H1 (cell line): Measurements from ENCODE around the gene ADIPOR2. TPM values are rescaled to one million over a fixed set of nuclear protein-coding genes. Genes with fewer than 3 reads are reported as not detected.
"Not testable (repeated sequence)": the region's sequence is repeated elsewhere in the genome, so short reads cannot be mapped to it uniquely, and the experiment has no call there.

Experiments
- CTCF ChIA-PET: fragments of 300-600 bp; sonication (Branson Sonifier 250); formaldehyde crosslinking; loops from one replicate; lab custom pipeline; 2021; ENCODE audit not compliant: partially characterized antibody; lab: Charles Lee
- POLR2A ChIA-PET: fragments of 300-600 bp; sonication (Branson Sonifier 250); formaldehyde crosslinking; loops from one replicate; lab custom pipeline; 2021; ENCODE audit warnings: inconsistent platforms; ENCODE audit not compliant: partially characterized antibody; lab: Charles Lee
- DNase-seq, 2 experiments: peaks; one replicate each; pipeline versions ENCODE4 v3.0.0 to v3.0.0-alpha.2; 2010 to 2022; ENCODE audit warnings: low spot score in 2 of 2, low read depth in 1 of 2, mixed read lengths in 1 of 2
- FAIRE-seq: peaks from 2 replicates; lab custom pipeline; 2011; peaks lifted over from hg19 to GRCh38; lab: Jason Lieb, UNC
- H2AFZ ChIP-seq: 2 replicates; pipeline ENCODE4 v1.8.1; 2012; ENCODE audit warnings: low read length, inconsistent platforms
- H2AK5ac ChIP-seq: 2 replicates; pipeline ENCODE4 v1.6.1; 2013; ENCODE audit warnings: low read depth, low read length
- H2BK120ac ChIP-seq: replicated peaks from 2 replicates; pipeline ENCODE3; 2013; ENCODE audit warnings: low read depth, low read length, inconsistent platforms
- H2BK12ac ChIP-seq: 2 replicates; pipeline ENCODE4 v1.6.1; 2013; ENCODE audit warnings: low read depth, low read length
- H2BK15ac ChIP-seq: 2 replicates; pipeline ENCODE4 v1.6.1; 2013; ENCODE audit warnings: low read length
- H2BK20ac ChIP-seq: 2 replicates; pipeline ENCODE4 v1.6.1; 2013; ENCODE audit warnings: low read length
- H2BK5ac ChIP-seq: 2 replicates; pipeline ENCODE4 v1.6.1; 2013; ENCODE audit warnings: low read depth, low read length
- H3K14ac ChIP-seq: 2 replicates; pipeline ENCODE4 v1.6.1; 2013; ENCODE audit warnings: inconsistent platforms; ENCODE audit not compliant: insufficient read length
- H3K18ac ChIP-seq: 2 replicates; pipeline ENCODE4 v1.6.1; 2013; ENCODE audit warnings: low read length; ENCODE audit errors: extremely low read depth
- H3K23ac ChIP-seq: 2 replicates; pipeline ENCODE4 v1.6.1; 2013; ENCODE audit warnings: inconsistent platforms; ENCODE audit not compliant: insufficient read length
- H3K23me2 ChIP-seq: 2 replicates; pipeline ENCODE4 v1.6.1; 2013; ENCODE audit warnings: low read depth, low read length
- H3K27ac ChIP-seq: 2 replicates; pipeline ENCODE4 v1.6.1; 2011; ENCODE audit warnings: low read depth, low read length, inconsistent platforms
- H3K27me3 ChIP-seq, 4 experiments: replicated peaks in 1 of 4; 1 replicate in 1 of 4; 2 replicates in 3 of 4; pipeline versions ENCODE4 v1.6.1 to v1.8.1; 2011 to 2013; ENCODE audit warnings: low read length in 3 of 4, mild to moderate bottlenecking in 3 of 4, inconsistent platforms in 2 of 4, mixed read lengths in 2 of 4, moderate library complexity in 1 of 4; ENCODE audit not compliant: control insufficient read depth in 3 of 4, insufficient read depth in 3 of 4; ENCODE audit errors: extremely low read depth in 1 of 4
- H3K36me3 ChIP-seq, 4 experiments: 2 replicates each; pipeline versions ENCODE4 v1.6.1 to v1.8.1; 2011 to 2013; ENCODE audit warnings: mild to moderate bottlenecking in 4 of 4, low read length in 3 of 4, moderate library complexity in 2 of 4, control low read depth in 1 of 4, inconsistent platforms in 1 of 4; ENCODE audit not compliant: insufficient read depth in 4 of 4, control insufficient read depth in 2 of 4
- H3K4ac ChIP-seq: replicated peaks from 2 replicates; pipeline ENCODE3; 2013; ENCODE audit warnings: low read length, low read depth, mixed read lengths, inconsistent platforms; ENCODE audit not compliant: insufficient read length
- H3K4me1 ChIP-seq, 4 experiments: replicated peaks in 1 of 4; 1 replicate in 1 of 4; 2 replicates in 3 of 4; pipeline versions ENCODE4 v1.6.1 to v1.8.1; 2011 to 2013; ENCODE audit warnings: low read length in 3 of 4, inconsistent platforms in 2 of 4, mixed read lengths in 1 of 4; ENCODE audit not compliant: insufficient read depth in 4 of 4, control insufficient read depth in 3 of 4
- H3K4me2 ChIP-seq, 2 experiments: 2 replicates each; pipeline versions ENCODE4 v1.6.1 to v1.8.1; 2011 to 2013; ENCODE audit warnings: low read depth in 2 of 2, low read length in 2 of 2, control low read depth in 1 of 2, inconsistent platforms in 1 of 2, mild to moderate bottlenecking in 1 of 2; ENCODE audit not compliant: insufficient read depth in 1 of 2
- H3K4me3 ChIP-seq, 4 experiments: fragments of 200-600, 300-600 bp in 1 of 4; sonication (generic), shearing (Covaris generic), sonication (Bioruptor Twin) in 1 of 4; 2 replicates each; pipeline versions ENCODE4 v1.5.1 to v1.8.1; 2011 to 2016; ENCODE audit warnings: low read length in 4 of 4, low read depth in 3 of 4, control low read depth in 2 of 4, inconsistent platforms in 2 of 4, mild to moderate bottlenecking in 2 of 4, mixed read lengths in 1 of 4, moderate library complexity in 1 of 4; ENCODE audit not compliant: insufficient read depth in 2 of 4; ENCODE audit errors: extremely low read depth in 1 of 4
- H3K56ac ChIP-seq: replicated peaks from 2 replicates; pipeline ENCODE3; 2013; ENCODE audit warnings: low read depth, mild to moderate bottlenecking, mixed read lengths, low read length, inconsistent platforms; ENCODE audit not compliant: insufficient read length
- H3K79me1 ChIP-seq: 2 replicates; pipeline ENCODE4 v1.6.1; 2013; ENCODE audit warnings: low read depth, low read length, control low read depth
- H3K79me2 ChIP-seq, 2 experiments: 2 replicates each; pipeline versions ENCODE4 v1.6.1 to v1.8.1; 2012 to 2013; ENCODE audit warnings: low read length in 2 of 2, mild to moderate bottlenecking in 2 of 2, inconsistent platforms in 1 of 2; ENCODE audit not compliant: insufficient read depth in 2 of 2, control insufficient read depth in 1 of 2
- H3K9ac ChIP-seq, 4 experiments: replicated peaks in 1 of 4; 1 replicate in 1 of 4; 2 replicates in 3 of 4; pipeline versions ENCODE4 v1.6.1 to v1.8.1; 2011 to 2013; ENCODE audit warnings: low read depth in 3 of 4, low read length in 3 of 4, control low read depth in 2 of 4, mild to moderate bottlenecking in 2 of 4, moderate library complexity in 2 of 4, inconsistent platforms in 1 of 4; ENCODE audit errors: extremely low read depth in 1 of 4
- H3K9me3 ChIP-seq, 2 experiments: 2 replicates each; pipeline versions ENCODE4 v1.6.1 to v1.8.1; 2012 to 2013; ENCODE audit warnings: mild to moderate bottlenecking in 2 of 2, moderate library complexity in 2 of 2, control low read depth in 1 of 2, inconsistent platforms in 1 of 2, low read depth in 1 of 2, low read length in 1 of 2, mixed read lengths in 1 of 2; ENCODE audit not compliant: insufficient read depth in 2 of 2
- H4K20me1 ChIP-seq, 2 experiments: replicated peaks in 1 of 2; 2 replicates each; pipeline versions ENCODE3 to v1.8.1; 2011 to 2013; ENCODE audit warnings: inconsistent platforms in 2 of 2, low read length in 2 of 2, mild to moderate bottlenecking in 1 of 2; ENCODE audit not compliant: insufficient read depth in 2 of 2, control insufficient read depth in 1 of 2
- H4K5ac ChIP-seq: 2 replicates; pipeline ENCODE4 v1.6.1; 2013; ENCODE audit warnings: low read length, low read depth, mixed read lengths, inconsistent platforms; ENCODE audit not compliant: insufficient read length
- H4K8ac ChIP-seq: 2 replicates; pipeline ENCODE4 v1.8.0; 2013; ENCODE audit warnings: mild to moderate bottlenecking, moderate library complexity, low read length, inconsistent platforms; ENCODE audit not compliant: insufficient read depth; ENCODE audit errors: extremely low read depth
- H4K91ac ChIP-seq: replicated peaks from 2 replicates; pipeline ENCODE3; 2013; ENCODE audit warnings: low read length, mixed read lengths, inconsistent platforms; ENCODE audit not compliant: insufficient read length
- WGBS, 2 experiments: shearing (Covaris generic) in 1 of 2; methylation state at CpG; one replicate each; pipeline versions ENCODE4 v1.1.6 to v1.1.7; 2013 to 2015; ENCODE audit warnings: low lambda C conversion rate in 2 of 2, mixed read lengths in 2 of 2, inconsistent platforms in 1 of 2, low coverage in 1 of 2, missing lambda C conversion rate in 1 of 2; ENCODE audit not compliant: insufficient replicate concordance in 2 of 2, insufficient coverage in 1 of 2, insufficient read length in 1 of 2; ENCODE audit errors: extremely low coverage in 1 of 2, missing lambda C conversion rate in 1 of 2; 5-methylcytosine and 5-hydroxymethylcytosine counted together
- polyA plus RNA-seq, 7 experiments: library from polyadenylated mRNA; depleted of rRNA in 3 of 7; stranded (reverse) in 5 of 7; unstranded in 2 of 7; fragments of >200 nt in 5 of 7; fragments of 200-250 nt in 2 of 7; gene quantifications; 1 replicate in 5 of 7; 2 replicates in 1 of 7; 4 replicates in 1 of 7; pipeline versions ENCODE4 v1.2.1 to v1.2.3, GENCODE V29; 2011 to 2013; ENCODE audit warnings: missing spikeins in 2 of 7, mixed read lengths in 2 of 7
- total RNA-seq: library from RNA; stranded (reverse); fragmentation: NEBNext Ultra II Directional; extraction: Animal tissue kit (Norgen Biotek cat#: 25700); gene quantifications from 2 replicates; pipeline ENCODE4 v1.2.1, GENCODE V29; 2021

Gene ADIPOR2
- total and polyA plus RNA-seq, 2 of the 8 experiments (the other 6 are each of a cell fraction or from before 2014, with no cell fraction given): 17.5 to 50.8 TPM

- H3K23ac ChIP-seq: not testable (repeated sequence)
Measured at GRCh38 chr12:1712305-1712704, 21.4 kb downstream of the ADIPOR2 start.

GRCh38 chr12:1712852-1713251 lies 22.0 kb downstream of the ADIPOR2 start:
- H3K18ac ChIP-seq, FAIRE-seq, H3K27ac ChIP-seq, DNase-seq, H3K4me2 ChIP-seq, H2BK5ac ChIP-seq, H3K79me1 ChIP-seq, H3K14ac ChIP-seq, H2AFZ ChIP-seq, H2BK20ac ChIP-seq, H4K8ac ChIP-seq, H4K91ac ChIP-seq, H4K20me1 ChIP-seq, H2BK12ac ChIP-seq, H4K5ac ChIP-seq, H3K4me3 ChIP-seq, H3K9me3 ChIP-seq, H3K27me3 ChIP-seq, H3K56ac ChIP-seq, H3K36me3 ChIP-seq, H3K23me2 ChIP-seq, H2AK5ac ChIP-seq, H3K23ac ChIP-seq, POLR2A ChIA-PET, H2BK120ac ChIP-seq, H3K9ac ChIP-seq, H2BK15ac ChIP-seq, H3K4ac ChIP-seq, H3K4me1 ChIP-seq: not testable (repeated sequence)
- H3K79me2 ChIP-seq: peaks cover 5 to 97% of the 10 kb centered on the region in 2 experiments; a peak in 3 of 4 replicates
- 93% methylated on average over 5 of the region's 5 CpGs; no CpG with 5 or more reads in 1 of the 2 experiments for WGBS, 2 experiments
- CTCF ChIA-PET: interaction anchor here (1.1 to 2.6 kb wide), 4 partner anchors 14 to 79 kb away, joined by 3 to 14 read pairs (median 3); no protein-coding TSS in a partner anchor

More at GRCh38 chr12:1712305-1712704, 21.4 kb downstream of the ADIPOR2 start:
- POLR2A ChIA-PET, H3K4me3 ChIP-seq, H3K36me3 ChIP-seq, H3K27me3 ChIP-seq, H2BK15ac ChIP-seq, H2BK5ac ChIP-seq, H2AK5ac ChIP-seq, H4K20me1 ChIP-seq, H2AFZ ChIP-seq, H3K9me3 ChIP-seq, H3K23me2 ChIP-seq, H4K5ac ChIP-seq, H4K91ac ChIP-seq, H3K79me1 ChIP-seq, H3K4me2 ChIP-seq, H3K4me1 ChIP-seq, H2BK120ac ChIP-seq, DNase-seq, H3K56ac ChIP-seq, H3K18ac ChIP-seq, H2BK20ac ChIP-seq, H3K14ac ChIP-seq, H2BK12ac ChIP-seq, FAIRE-seq, H3K27ac ChIP-seq, H3K4ac ChIP-seq, H3K9ac ChIP-seq, H4K8ac ChIP-seq: not testable (repeated sequence)
- 89% methylated on average over 5 of the region's 5 CpGs; no CpG with 5 or more reads in 1 of the 2 experiments for WGBS, 2 experiments
- H3K79me2 ChIP-seq: peaks cover 5 to 97% of the 10 kb centered on the region in 2 experiments
- CTCF ChIA-PET: interaction anchor here (1.1 to 2.6 kb wide), 3 partner anchors 23 to 79 kb away, joined by 3 to 14 read pairs (median 3); no protein-coding TSS in a partner anchor
